GM13977 (cell line): ENCODE measurements around the gene BANF2.

Experiments used
- DNase-seq: peaks from one replicate; pipeline ENCODE4 v3.0.0; 2012; ENCODE audit warnings: low spot score
- CTCF ChIP-seq: IDR thresholded peaks from 2 replicates; pipeline ENCODE4 v1.5.1; 2012; ENCODE audit warnings: mild to moderate bottlenecking, control low read depth; ENCODE audit not compliant: insufficient read depth; ENCODE audit errors: extremely low read depth, missing control alignments
- in situ Hi-C: fragments of 300-500 bp; cut with MboI; formaldehyde crosslinking; loops from one replicate; pipeline ENCODE4 v1.12.0; 2022; ENCODE audit warnings: low sequenced_read_pairs, low pct_unique_long_range_greater_than_20kb, mixed read lengths, inconsistent platforms; ENCODE audit not compliant: unreplicated experiment

The BANF2 gene

DNA sequence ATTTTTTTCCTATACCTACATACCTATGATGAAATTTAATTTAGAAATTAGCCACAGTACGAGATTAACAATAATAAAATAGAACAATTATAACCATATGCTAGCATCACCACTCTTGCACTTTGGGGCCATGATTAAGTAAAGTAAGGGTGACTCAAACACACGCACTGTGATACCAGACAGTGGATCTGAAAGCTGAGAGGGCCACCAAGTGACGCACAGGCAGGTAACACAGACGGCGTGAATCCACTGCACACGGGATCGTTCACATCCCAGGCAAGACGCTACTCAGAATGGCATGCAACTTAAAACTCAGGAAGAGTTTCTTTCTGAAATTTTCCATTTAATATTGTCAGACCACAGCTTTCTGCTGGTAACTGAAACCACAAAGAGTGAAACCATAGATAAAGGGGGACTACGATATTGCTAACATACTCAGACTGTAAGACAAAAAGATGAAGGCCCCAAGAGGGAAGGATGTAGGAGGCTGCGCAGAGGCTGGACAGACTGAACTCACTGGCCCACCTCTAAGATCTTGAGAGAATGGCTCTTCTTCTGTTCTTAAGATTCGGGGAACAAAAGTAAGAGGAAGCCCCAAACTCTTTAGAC lies 35.6 kb upstream of the BANF2 start:
- no peak for DNase-seq
- no peak for TF ChIP-seq CTCF
- in situ Hi-C loops: no loop called here

DNA sequence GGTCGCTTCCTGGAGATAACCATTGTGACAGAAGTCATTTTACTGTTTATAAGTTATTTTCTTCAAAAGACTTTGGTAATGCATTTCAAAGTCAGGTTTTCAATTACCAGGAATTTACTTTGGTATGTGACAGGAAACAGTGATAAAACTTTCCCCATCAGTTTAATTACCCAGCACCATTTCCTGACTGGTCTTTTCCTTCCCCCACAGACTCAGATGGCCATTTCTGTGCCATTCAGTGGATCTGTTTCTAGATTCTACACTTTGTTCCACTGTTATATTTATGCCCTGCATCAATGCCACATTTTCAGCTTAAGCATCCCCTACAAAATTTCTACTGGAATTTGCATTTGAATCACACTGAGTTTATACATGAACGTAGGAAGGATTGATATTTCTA lies 34.0 kb upstream of the BANF2 start:
- no peak for TF ChIP-seq CTCF
- no peak for DNase-seq
- in situ Hi-C loops: no loop called here

- DNase-seq: no peak
- in situ Hi-C loops: no loop called here
- TF ChIP-seq CTCF: no peak
Observed at GRCh38 chr20:17666481-17666880, 33.3 kb upstream of the BANF2 start.

DNA sequence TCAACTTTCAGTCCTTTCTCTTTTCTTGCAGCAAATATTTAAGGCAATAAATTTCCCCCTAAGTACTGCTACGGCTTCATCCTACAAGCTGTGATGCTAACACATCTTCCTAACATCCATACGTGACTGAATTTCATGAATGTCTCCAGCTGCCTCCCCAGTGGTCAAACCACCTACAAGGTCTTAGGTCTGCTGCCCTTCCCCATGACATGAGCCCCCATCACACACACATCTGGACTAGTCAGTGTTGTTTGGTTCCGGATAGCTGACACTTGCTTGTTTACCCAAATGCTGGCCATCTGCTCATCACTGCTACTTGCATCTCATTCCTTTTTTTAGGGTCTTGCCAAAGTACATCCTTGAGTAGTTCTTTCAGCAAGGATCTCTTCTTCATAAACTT lies 32.3 kb upstream of the BANF2 start:
- no peak for DNase-seq
- no peak for TF ChIP-seq CTCF
- in situ Hi-C loops: no loop called here

- in situ Hi-C loops: no loop called here
- TF ChIP-seq CTCF: no peak
- DNase-seq: no peak
Observed at GRCh38 chr20:17668432-17668831, 31.3 kb upstream of the BANF2 start.

GRCh38 chr20:17669306-17669931 lies 30.3 kb upstream of the BANF2 start:
- TF ChIP-seq CTCF: no peak
- no peak for DNase-seq
- in situ Hi-C loops: no loop called here

DNA sequence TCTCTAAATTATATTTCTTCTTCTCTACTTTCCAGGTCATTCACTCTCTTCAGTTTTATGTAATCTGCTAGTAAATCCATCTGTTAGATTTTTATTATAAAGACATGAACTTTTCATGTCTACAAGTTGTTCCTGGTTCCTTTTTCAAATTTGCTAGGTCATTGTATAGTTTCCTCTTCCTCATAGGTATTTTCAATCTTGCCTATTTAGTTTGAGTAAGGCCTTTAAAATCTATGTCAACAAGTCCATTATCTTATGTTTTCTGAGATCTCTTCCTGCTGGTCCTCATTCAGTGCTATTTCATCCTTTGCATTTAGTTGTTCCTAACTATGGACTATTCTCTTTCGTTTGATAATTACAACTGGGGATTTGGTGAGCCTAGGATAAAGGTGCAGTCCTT lies 28.8 kb upstream of the BANF2 start:
- TF ChIP-seq CTCF: no peak
- no peak for DNase-seq
- in situ Hi-C loops: no loop called here
